Urothelium cell line (cell line): ENCODE results near the gene C6orf62.
"Not testable (repeated sequence)": the region's sequence is repeated elsewhere in the genome, so short reads cannot be mapped to it uniquely, and the experiment has no call there.

Source experiments
- DNase-seq: peaks from one replicate; pipeline ENCODE4 v3.0.0; 2011; ENCODE audit warnings: low spot score, mixed read lengths
- FAIRE-seq: peaks from 2 replicates; lab custom pipeline; 2011; peaks lifted over from hg19 to GRCh38; lab: Jason Lieb, UNC

C6orf62 gene

DNA sequence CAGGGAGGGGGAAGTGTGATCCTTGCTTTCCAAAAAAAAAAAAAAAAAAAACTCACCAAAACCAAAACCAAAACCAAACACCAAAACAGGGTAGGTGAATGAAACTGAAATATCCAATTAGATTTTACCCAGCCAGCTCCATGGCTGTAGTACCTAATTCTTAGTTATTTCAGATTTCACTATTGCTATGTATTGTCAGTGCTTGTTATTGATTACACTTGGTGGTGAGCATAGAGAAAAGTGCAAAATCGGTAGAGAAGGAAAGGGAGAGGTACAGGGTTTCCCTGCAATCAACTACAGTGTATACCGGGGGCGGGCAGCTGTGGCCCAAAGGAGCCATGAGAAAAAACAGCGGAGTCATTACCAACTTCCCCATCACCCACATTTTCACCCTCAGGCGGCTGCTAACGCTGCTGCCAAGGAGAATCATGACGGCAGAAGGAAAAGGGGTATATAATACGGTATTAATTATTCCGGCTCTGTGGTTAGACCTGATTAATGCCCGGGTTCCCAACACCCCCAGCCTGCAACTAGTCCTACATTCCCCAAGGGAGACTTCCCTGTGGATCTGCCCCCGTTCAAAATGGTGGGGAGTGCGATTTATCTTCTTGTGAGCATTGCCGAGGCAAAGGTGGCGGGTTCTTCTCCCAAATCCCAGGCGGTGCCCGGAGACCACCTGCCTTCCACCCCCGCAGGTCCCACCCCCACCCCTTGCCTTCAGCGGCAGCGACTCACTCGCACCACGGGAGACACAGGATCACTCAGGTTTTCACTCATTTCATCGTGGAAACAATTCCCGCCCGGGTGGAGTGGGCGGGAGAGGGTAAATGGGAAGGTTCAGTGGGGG, at the start of gene C6orf62:
Gene C6orf62 (minus strand): TSS at position 30 of the 847 bp plus-strand sequence. CDS start 486 bp downstream, outside the sequence.
- DNase-seq (no peak), FAIRE-seq (no peak)

- FAIRE-seq, result no peak
- no peak for DNase-seq
Observed at GRCh38 chr6:24768361-24768760, 49.4 kb upstream of the C6orf62 start.

GRCh38 chr6:24766680-24767462, 47.9 kb upstream of the C6orf62 start:
- DNase-seq (no peak), FAIRE-seq (no peak)

GRCh38 chr6:24765968-24766367, 47.0 kb upstream of the C6orf62 start:
- DNase-seq, FAIRE-seq: not testable (repeated sequence)

DNA sequence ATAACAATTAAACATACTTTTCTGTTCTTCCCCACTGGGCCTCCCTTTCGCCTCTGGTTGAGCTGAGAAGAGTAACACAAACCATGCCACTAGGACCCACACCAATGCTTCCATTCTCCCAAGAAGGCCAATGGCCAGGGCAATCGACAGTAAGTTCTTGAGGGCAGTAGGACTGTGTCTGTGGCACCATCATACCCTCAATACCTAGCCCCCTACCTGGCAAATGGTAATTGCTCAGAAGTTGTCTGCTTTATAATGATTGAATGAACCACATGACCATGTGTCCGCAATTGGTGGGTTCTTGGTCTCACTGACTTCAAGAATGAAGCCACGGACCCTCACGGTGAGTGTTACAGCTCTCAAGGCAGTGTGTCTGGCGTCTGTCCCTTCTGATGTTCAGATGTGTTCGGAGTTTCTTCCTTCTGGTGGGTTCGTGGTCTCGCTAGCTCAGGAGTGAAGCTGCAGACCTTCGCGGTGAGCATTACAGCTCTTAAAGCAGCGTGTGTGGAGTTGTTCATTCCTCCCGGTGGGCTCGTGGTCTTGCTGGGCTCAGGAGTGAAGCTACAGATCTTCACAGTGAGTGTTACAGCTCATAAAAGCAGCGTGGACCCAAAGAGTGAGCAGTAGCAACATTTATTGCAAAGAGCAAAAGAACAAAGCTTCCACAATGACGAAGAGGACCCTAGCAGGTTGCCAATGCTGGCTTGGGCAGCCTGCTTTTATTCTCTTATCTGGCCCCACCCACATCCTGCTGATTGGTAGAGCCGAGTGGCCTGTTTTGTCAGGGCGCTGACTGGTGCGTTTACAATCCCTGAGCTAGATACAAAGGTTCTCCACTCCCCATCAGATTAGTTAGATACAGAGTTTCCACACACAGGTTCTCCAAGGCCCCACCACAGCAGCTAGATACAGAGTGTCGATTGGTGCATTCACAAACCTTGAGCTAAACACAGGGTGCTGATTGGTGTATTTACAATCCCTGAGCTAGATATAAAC, 46.2 kb upstream of the C6orf62 start:
- not testable (repeated sequence) for FAIRE-seq

DNA sequence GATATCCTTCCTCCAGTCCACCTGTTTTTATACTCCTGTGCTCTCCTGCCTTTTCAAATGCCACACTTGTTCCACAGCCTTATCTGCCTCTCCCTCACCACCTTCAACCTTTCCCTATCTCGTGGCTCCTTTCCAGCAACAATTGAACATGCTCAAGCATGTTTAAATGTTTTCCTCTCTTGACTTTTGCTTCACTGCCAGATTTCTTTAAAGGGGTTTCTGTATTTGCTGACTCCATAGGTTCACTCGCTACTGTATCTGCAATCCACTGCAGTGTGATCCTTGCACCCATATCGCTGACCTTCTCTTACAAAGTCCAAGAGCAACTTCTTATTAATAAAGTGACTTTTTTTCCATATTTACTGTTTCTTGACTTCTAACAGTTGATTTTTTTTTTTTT, 44.6 kb upstream of the C6orf62 start:
- DNase-seq, result no peak
- no peak for FAIRE-seq

More for the DNA sequence above, 46.2 kb upstream of the C6orf62 start:
- DNase-seq, result not testable (repeated sequence)

DNA sequence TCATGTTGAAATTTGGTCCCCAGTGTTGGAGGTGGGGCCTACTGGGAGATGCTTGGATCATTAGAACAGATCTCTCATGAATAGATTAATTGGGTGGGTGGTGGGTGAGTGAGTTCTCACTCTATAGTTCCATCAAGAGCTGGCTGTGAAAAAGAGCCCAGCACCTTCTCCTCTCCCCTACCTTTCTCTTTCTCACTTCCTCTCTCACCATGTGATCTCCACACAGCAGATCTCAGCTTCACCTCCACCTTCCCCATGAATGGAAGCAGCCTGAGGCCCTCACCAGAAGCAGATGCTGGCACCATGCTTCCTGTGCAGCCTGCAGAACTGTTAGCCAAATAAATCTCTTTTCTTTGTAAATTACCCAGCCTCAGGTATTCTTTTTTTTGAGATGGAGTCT, 42.9 kb upstream of the C6orf62 start:
- no peak for FAIRE-seq

GRCh38 chr6:24761193-24761835, 42.4 kb upstream of the C6orf62 start:
- no peak for DNase-seq
- FAIRE-seq, result no peak

More for the DNA sequence above, 42.9 kb upstream of the C6orf62 start:
- no peak for DNase-seq

- no peak for FAIRE-seq
- DNase-seq, result no peak
Observed at GRCh38 chr6:24760210-24760609, 41.3 kb upstream of the C6orf62 start.

DNA sequence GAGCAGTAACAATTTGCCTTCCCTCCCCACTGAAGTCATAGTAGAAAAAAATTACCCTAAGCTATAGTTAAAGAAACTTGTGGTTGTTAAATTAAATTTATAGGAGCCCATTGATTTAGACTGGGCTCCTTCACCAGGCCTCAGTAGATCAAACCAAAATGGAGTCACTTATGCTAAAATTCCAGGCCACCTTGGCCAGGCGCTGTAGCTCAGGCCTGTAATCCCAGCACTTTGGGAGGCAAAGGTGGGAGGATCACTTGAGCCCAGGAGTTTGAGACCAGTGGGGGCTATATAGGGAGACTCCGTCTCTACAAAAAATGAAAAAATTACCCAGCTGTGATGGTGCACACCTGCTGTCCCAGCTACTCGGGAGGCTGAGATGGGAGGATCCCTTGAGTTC, 40.8 kb upstream of the C6orf62 start:
- DNase-seq (no peak), FAIRE-seq (no peak)

DNA sequence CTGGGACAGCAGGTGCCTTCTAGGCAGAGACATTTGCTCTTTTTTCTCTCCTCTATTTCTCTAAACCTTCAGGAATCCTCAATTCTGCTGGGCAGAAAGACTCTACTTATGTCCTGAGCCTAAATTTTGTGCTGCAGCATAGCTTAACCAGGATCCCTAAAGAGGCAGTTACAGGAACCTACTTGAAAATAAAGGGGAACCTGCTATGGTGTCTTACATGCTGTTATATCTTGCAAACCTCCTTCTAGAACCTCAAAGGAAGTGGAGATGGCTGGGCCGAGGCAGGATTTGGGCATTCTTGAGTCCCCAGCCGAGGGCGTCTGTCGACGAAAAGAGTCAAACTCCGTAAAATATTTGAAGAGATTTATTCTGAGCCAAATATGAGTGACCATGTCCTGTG, 38.7 kb upstream of the C6orf62 start:
- FAIRE-seq (no peak), DNase-seq (no peak)

DNA sequence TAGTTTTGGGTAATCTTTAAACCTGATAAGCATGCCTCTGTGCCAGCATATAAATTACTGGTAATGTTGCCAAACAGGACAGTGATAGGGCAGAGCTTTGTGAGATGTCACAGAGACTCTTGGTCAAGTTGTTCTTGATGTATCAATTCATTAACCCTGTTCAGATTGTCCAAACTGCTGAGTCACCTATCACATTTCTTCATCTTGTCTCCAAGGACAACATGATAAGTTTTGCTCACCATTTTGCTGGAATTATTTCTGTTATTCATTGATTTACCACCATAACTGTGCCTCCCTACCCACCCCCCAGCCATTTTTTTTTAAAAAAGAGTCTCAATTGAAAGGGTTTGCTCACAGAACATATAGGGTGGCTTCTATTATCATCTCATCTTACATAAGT, 36.3 kb upstream of the C6orf62 start:
- DNase-seq (no peak), FAIRE-seq (no peak)

DNA sequence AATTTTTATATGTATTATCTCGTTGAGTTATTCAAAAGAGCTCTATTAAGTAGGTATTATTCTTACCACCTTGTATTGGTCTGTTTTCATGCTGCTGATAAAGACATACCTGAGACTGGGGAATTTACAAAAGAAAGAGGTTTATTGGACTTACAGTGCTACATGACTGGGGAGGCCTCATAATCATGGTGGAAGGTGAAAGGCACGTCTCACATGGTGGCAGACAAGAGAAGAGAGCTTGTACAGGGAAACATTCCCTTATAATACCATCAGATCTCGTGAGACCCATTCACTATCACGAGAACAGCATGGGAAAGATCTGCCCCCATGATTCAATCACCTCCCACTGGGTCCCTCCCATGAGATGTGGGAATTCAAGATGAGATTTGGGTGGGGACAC, 35.4 kb upstream of the C6orf62 start:
- not testable (repeated sequence) for FAIRE-seq, DNase-seq

DNA sequence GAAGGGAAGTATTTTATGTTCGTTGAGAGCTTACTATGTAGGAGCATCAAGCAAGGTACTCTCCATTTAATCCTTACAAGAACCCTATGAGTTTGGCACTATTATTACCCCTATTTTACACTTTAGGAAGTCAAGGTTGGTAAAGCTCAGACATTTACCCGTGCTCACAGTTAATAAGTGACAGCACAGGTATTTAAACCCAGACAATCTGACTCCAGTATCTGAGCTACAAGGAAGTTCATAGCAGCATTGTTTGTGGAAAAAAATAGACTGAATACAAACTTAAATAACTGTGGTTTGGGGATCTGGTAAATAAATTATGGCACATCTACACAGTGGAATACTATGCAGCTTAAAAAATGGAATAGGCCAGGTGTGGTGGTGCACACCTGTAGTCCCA, 34.6 kb upstream of the C6orf62 start:
- no peak for FAIRE-seq
- DNase-seq, result no peak

DNA sequence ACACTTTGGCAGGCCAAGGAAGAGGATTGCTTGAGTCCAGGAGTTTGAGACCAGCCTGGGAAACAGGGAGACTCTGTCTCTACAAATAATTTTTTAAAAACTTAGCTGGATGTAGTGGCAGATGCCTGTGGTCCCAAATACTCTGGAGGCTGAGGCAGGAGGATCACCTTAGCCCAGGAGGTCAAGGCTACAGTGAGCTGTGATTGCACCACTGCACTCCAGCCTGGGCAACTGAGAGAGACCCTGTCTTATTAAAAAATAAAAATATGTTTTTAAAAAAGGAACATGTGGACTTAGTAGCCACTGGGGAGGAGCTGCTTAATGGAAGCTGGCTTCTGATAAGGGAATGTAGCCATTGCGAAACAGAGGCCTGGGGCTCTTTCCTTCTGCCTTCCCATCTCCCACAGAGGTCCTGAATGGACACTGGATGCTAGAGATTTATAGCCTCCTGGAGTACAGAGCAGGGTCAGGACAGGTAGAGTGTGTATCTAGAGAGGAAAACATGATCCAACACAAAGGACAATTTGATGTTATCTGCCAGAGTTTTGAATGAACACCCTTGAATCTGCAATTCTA, 34.1 kb upstream of the C6orf62 start:
- DNase-seq (no peak), FAIRE-seq (no peak)

- FAIRE-seq (no peak), DNase-seq (no peak)
Observed at GRCh38 chr6:24752503-24752902, 33.5 kb upstream of the C6orf62 start.

DNA sequence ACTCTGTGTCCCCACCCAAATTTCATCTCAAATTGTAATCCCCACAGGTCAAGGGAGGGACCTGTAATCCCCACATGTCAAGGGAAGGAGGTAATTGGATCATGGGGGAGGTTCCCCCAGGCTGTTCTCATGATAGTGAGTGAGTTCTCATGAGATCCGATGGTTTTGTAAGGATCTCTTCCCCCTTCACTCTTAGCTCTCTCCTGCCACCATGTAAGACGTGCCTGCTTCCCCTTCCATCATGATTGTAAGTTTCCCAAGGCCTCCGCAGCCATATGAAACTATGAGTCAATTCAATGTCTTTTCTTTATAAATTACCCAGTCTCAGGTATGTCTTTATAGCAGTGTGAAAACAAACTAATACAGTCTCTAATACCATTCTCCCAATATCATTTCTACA, 31.9 kb upstream of the C6orf62 start:
- DNase-seq, FAIRE-seq: not testable (repeated sequence)

GRCh38 chr6:24749297-24749696, 30.3 kb upstream of the C6orf62 start:
- no peak for FAIRE-seq
- no peak for DNase-seq

DNA sequence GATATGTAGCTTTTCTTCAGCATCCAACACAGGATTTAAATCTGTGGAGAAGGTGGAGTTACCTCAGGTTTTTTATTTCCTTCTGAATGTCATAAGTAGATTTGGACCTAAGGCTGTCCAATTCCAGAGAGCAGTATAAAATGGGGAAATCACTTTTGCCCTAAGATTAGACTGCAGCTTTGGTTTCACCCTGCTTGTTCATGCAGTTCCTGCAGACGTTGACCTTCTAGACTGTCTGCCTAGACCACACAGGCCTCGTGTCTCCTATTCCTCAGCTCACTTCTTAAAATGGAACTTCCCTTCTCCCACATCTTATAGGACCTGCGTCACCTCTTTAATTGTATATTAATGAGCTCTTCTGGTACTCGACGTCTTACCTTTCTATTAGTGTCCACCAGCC, 26.0 kb upstream of the C6orf62 start:
- FAIRE-seq, result no peak
- DNase-seq, result no peak

GRCh38 chr6:24743944-24744335, 25.0 kb upstream of the C6orf62 start:
- FAIRE-seq, result no peak
- DNase-seq, result no peak
